ENCODE results near the gene PDK4. TPM values are rescaled to one million over a fixed set of nuclear protein-coding genes. Genes with fewer than 3 reads are reported as not detected.
"Not testable (repeated sequence)": the region's sequence is repeated elsewhere in the genome, so short reads cannot be mapped to it uniquely, and the experiment has no call there.

The PDK4 gene
- total RNA-seq, 1 donor, result 1.2 TPM

GRCh38 chr7:95614442-95614940 lies 18.2 kb upstream of the PDK4 start:
- Histone ChIP-seq H3K4me1 (ENCODE audit: insufficient read depth, low read length) (peaks cover 25% of the 10 kb centered on the region), H3K27me3 (ENCODE audit: insufficient read depth, low read length) (no peaks in the 10 kb centered on the region), H3K4me3 (ENCODE audit: low read length) (no peak overlapping the region), H3K9me3 (ENCODE audit: low read depth, low read length) (peaks cover 13% of the 10 kb centered on the region)

GRCh38 chr7:95611224-95611623 lies 14.9 kb upstream of the PDK4 start:
- no peak overlapping the region for H3K4me3 ChIP-seq (ENCODE audit: low read length)
- no peaks in the 10 kb centered on the region for H3K27me3 ChIP-seq (ENCODE audit: insufficient read depth, low read length)
- peaks cover 56% of the 10 kb centered on the region for H3K4me1 ChIP-seq (ENCODE audit: insufficient read depth, low read length)
- peaks cover 13% of the 10 kb centered on the region for H3K9me3 ChIP-seq (ENCODE audit: low read depth, low read length)

- Histone ChIP-seq H3K4me3 (ENCODE audit: low read length) (no peak overlapping the region), H3K9me3 (ENCODE audit: low read depth, low read length) (peaks cover 9% of the 10 kb centered on the region), H3K4me1 (ENCODE audit: insufficient read depth, low read length) (peaks cover 66% of the 10 kb centered on the region), H3K27me3 (ENCODE audit: insufficient read depth, low read length) (no peaks in the 10 kb centered on the region)
These were observed 13.1 kb upstream of the PDK4 start for GRCh38 chr7:95609277-95609971.

- no peaks in the 10 kb centered on the region for H3K27me3 ChIP-seq (ENCODE audit: insufficient read depth, low read length)
These were observed 12.2 kb upstream of the PDK4 start for GRCh38 chr7:95608359-95609173.

GRCh38 chr7:95607561-95607960 lies 11.2 kb upstream of the PDK4 start:
- Histone ChIP-seq H3K4me1 (ENCODE audit: insufficient read depth, low read length) (peaks cover 82% of the 10 kb centered on the region), H3K4me3 (ENCODE audit: low read length) (no peak overlapping the region), H3K9me3 (ENCODE audit: low read depth, low read length) (no peaks in the 10 kb centered on the region), H3K27me3 (ENCODE audit: insufficient read depth, low read length) (no peaks in the 10 kb centered on the region)

More at GRCh38 chr7:95608359-95609173, 12.2 kb upstream of the PDK4 start:
- peaks cover 72% of the 10 kb centered on the region for H3K4me1 ChIP-seq (ENCODE audit: insufficient read depth, low read length)
- no peak overlapping the region for H3K4me3 ChIP-seq (ENCODE audit: low read length)
- H3K9me3 ChIP-seq (ENCODE audit: low read depth, low read length), result peaks cover under 1% of the 10 kb centered on the region

GRCh38 chr7:95605275-95605674 lies 9.0 kb upstream of the PDK4 start:
- Histone ChIP-seq H3K27me3 (ENCODE audit: insufficient read depth, low read length) (no peaks in the 10 kb centered on the region), H3K4me1 (ENCODE audit: insufficient read depth, low read length) (peaks cover 71% of the 10 kb centered on the region), H3K4me3 (ENCODE audit: low read length) (no peak overlapping the region), H3K9me3 (ENCODE audit: low read depth, low read length) (no peaks in the 10 kb centered on the region)

GRCh38 chr7:95604811-95605210 lies 8.5 kb upstream of the PDK4 start:
- H3K4me1 ChIP-seq (ENCODE audit: insufficient read depth, low read length), result peaks cover 67% of the 10 kb centered on the region
- H3K27me3 ChIP-seq (ENCODE audit: insufficient read depth, low read length); H3K9me3 ChIP-seq (ENCODE audit: low read depth, low read length); H3K4me3 ChIP-seq (ENCODE audit: low read length): not testable (repeated sequence)

GRCh38 chr7:95604397-95604796 lies 8.1 kb upstream of the PDK4 start:
- not testable (repeated sequence) for H3K4me3 ChIP-seq (ENCODE audit: low read length); H3K9me3 ChIP-seq (ENCODE audit: low read depth, low read length); H3K27me3 ChIP-seq (ENCODE audit: insufficient read depth, low read length)
- peaks cover 63% of the 10 kb centered on the region for H3K4me1 ChIP-seq (ENCODE audit: insufficient read depth, low read length)

GRCh38 chr7:95602421-95602820 lies 6.1 kb upstream of the PDK4 start:
- no peaks in the 10 kb centered on the region for H3K27me3 ChIP-seq (ENCODE audit: insufficient read depth, low read length)
- H3K9me3 ChIP-seq (ENCODE audit: low read depth, low read length), result no peaks in the 10 kb centered on the region
- H3K4me3 ChIP-seq (ENCODE audit: low read length), result no peak overlapping the region
- H3K4me1 ChIP-seq (ENCODE audit: insufficient read depth, low read length), result peaks cover 43% of the 10 kb centered on the region

- Histone ChIP-seq H3K4me1 (ENCODE audit: insufficient read depth, low read length) (peaks cover 36% of the 10 kb centered on the region), H3K4me3 (ENCODE audit: low read length) (no peak overlapping the region), H3K27me3 (ENCODE audit: insufficient read depth, low read length) (no peaks in the 10 kb centered on the region), H3K9me3 (ENCODE audit: low read depth, low read length) (no peaks in the 10 kb centered on the region)
These were observed 5.0 kb upstream of the PDK4 start for GRCh38 chr7:95601316-95601715.

GRCh38 chr7:95599069-95599468 lies 2.8 kb upstream of the PDK4 start:
- Histone ChIP-seq H3K4me1 (ENCODE audit: insufficient read depth, low read length) (peaks cover 35% of the 10 kb centered on the region), H3K9me3 (ENCODE audit: low read depth, low read length) (no peaks in the 10 kb centered on the region), H3K4me3 (ENCODE audit: low read length) (no peak overlapping the region), H3K27me3 (ENCODE audit: insufficient read depth, low read length) (no peaks in the 10 kb centered on the region)

- no peaks in the 10 kb centered on the region for H3K9me3 ChIP-seq (ENCODE audit: low read depth, low read length)
- H3K27me3 ChIP-seq (ENCODE audit: insufficient read depth, low read length), result no peaks in the 10 kb centered on the region
- H3K4me3 ChIP-seq (ENCODE audit: low read length), result no peak overlapping the region
- H3K4me1 ChIP-seq (ENCODE audit: insufficient read depth, low read length), result peaks cover 31% of the 10 kb centered on the region
These were observed 2.2 kb upstream of the PDK4 start for GRCh38 chr7:95598511-95598910.

- Histone ChIP-seq H3K4me1 (ENCODE audit: insufficient read depth, low read length) (peaks cover 20% of the 10 kb centered on the region), H3K9me3 (ENCODE audit: low read depth, low read length) (no peaks in the 10 kb centered on the region), H3K4me3 (ENCODE audit: low read length) (peak overlapping the region; percentile 44), H3K27me3 (ENCODE audit: insufficient read depth, low read length) (no peaks in the 10 kb centered on the region)
These were observed 544 bp downstream of the PDK4 start for GRCh38 chr7:95595746-95596197.

- Histone ChIP-seq H3K4me1 (ENCODE audit: insufficient read depth, low read length) (peaks cover 21% of the 10 kb centered on the region), H3K4me3 (ENCODE audit: low read length) (no peak overlapping the region), H3K9me3 (ENCODE audit: low read depth, low read length) (no peaks in the 10 kb centered on the region), H3K27me3 (ENCODE audit: insufficient read depth, low read length) (no peaks in the 10 kb centered on the region)
These were observed 2.1 kb downstream of the PDK4 start for GRCh38 chr7:95594185-95594584.

GRCh38 chr7:95593343-95593742 lies 3.0 kb downstream of the PDK4 start:
- H3K9me3 ChIP-seq (ENCODE audit: low read depth, low read length), result no peaks in the 10 kb centered on the region
- H3K27me3 ChIP-seq (ENCODE audit: insufficient read depth, low read length), result no peaks in the 10 kb centered on the region
- H3K4me3 ChIP-seq (ENCODE audit: low read length), result no peak overlapping the region
- H3K4me1 ChIP-seq (ENCODE audit: insufficient read depth, low read length), result peaks cover 28% of the 10 kb centered on the region

Measured in mononuclear cell (primary cell).